SK-N-MC (cell line): ENCODE data around the gene CAPN5.

Experiments
- EZH2 ChIP-seq: fragments of 200-600 bp; sonication (generic); IDR thresholded peaks from one replicate; pipeline ENCODE4 v1.6.1; 2017; ENCODE audit warnings: antibody characterized with exemption
- FOXP2 ChIP-seq: optimal IDR thresholded peaks from 2 replicates; pipeline ENCODE3; 2011; ENCODE audit warnings: mild to moderate bottlenecking, moderate library complexity; ENCODE audit not compliant: insufficient read depth; ENCODE audit errors: extremely low read length, control extremely low read depth
- POLR2AphosphoS5 ChIP-seq: IDR thresholded peaks from 2 replicates; pipeline ENCODE4 v1.6.1; 2012; ENCODE audit warnings: mild to moderate bottlenecking, low read depth, low read length, borderline replicate concordance

GRCh38 chr11:77141034-77141433 is 74.3 kb downstream of the CAPN5 start:
- TF ChIP-seq EZH2 = no peak
- TF ChIP-seq POLR2AphosphoS5 = no peak
- TF ChIP-seq FOXP2 = no peak
